HepG2 (cell line): ENCODE measurements around the gene AKR1C3. TPM values are rescaled to one million over a fixed set of nuclear protein-coding genes. Genes with fewer than 3 reads are reported as not detected.

Experiments
- CHCHD3 ChIP-seq: sonication (generic); formaldehyde crosslinking; IDR thresholded peaks from 2 replicates; pipeline ENCODE4 v1.8.0; 2022; ENCODE audit warnings: mild to moderate bottlenecking, missing genetic modification reagents, moderate library complexity
- ERF ChIP-seq: IDR thresholded peaks from 2 replicates; pipeline ENCODE4 v1.6.1; 2018; ENCODE audit warnings: missing biosample characterization, missing genetic modification reagents
- ETV5 ChIP-seq: IDR thresholded peaks from 2 replicates; pipeline ENCODE4 v1.6.1; 2018; ENCODE audit warnings: missing biosample characterization, missing genetic modification reagents, inconsistent platforms, borderline replicate concordance
- FOXA1 ChIP-seq, 2 experiments: fragments of 450-650 bp in 1 of 2; sonication (generic) in 1 of 2; formaldehyde crosslinking in 1 of 2; IDR thresholded peaks; 2 replicates each; pipeline versions ENCODE4 v1.4.0 to v1.6.1; 2016 to 2020; ENCODE audit warnings: missing genetic modification reagents in 1 of 2
- FOXA3 ChIP-seq: IDR thresholded peaks from 2 replicates; pipeline ENCODE4 v1.6.1; 2016; ENCODE audit warnings: missing genetic modification reagents, missing compliant biosample characterization
- FOXP4 ChIP-seq: sonication (generic); formaldehyde crosslinking; IDR thresholded peaks from 2 replicates; pipeline ENCODE4 v1.4.0; 2020; ENCODE audit warnings: missing genetic modification reagents
- GATAD2A ChIP-seq: IDR thresholded peaks from 2 replicates; pipeline ENCODE4 v1.6.1; 2016
- HCFC1 ChIP-seq: fragments of 150-350 bp; IDR thresholded peaks from 2 replicates; pipeline ENCODE4 v1.6.1; 2014; ENCODE audit warnings: low read depth, low read length
- HNRNPLL ChIP-seq: fragments of 200-400 bp; formaldehyde crosslinking; IDR thresholded peaks from 2 replicates; pipeline ENCODE4 v1.6.1; 2017; ENCODE audit warnings: mild to moderate bottlenecking, low read depth, low read length; ENCODE audit not compliant: poor library complexity, severe bottlenecking
- ISL2 ChIP-seq: sonication (generic); formaldehyde crosslinking; IDR thresholded peaks from 2 replicates; pipeline ENCODE4 v1.5.0; 2020; ENCODE audit warnings: missing genetic modification reagents
- KLF16 ChIP-seq, 2 experiments: sonication (generic) in 1 of 2; formaldehyde crosslinking in 1 of 2; IDR thresholded peaks; 2 replicates each; pipeline versions ENCODE4 v1.6.1 to v1.8.0; 2016 to 2023; ENCODE audit warnings: missing genetic modification reagents in 2 of 2, missing compliant biosample characterization in 1 of 2
- KLF6 ChIP-seq: IDR thresholded peaks from 2 replicates; pipeline ENCODE4 v1.8.0; 2016; ENCODE audit warnings: missing biosample characterization, missing genetic modification reagents
- MAFG ChIP-seq: sonication (generic); formaldehyde crosslinking; IDR thresholded peaks from 2 replicates; pipeline ENCODE4 v1.5.1; 2020; ENCODE audit warnings: mild to moderate bottlenecking, missing genetic modification reagents
- MED1 ChIP-seq: sonication (generic); formaldehyde crosslinking; IDR thresholded peaks from 2 replicates; pipeline ENCODE4 v1.4.0; 2020; ENCODE audit warnings: missing genetic modification reagents
- NFATC3 ChIP-seq: sonication (generic); formaldehyde crosslinking; IDR thresholded peaks from 2 replicates; pipeline ENCODE4 v1.5.1; 2020; ENCODE audit warnings: mild to moderate bottlenecking, missing genetic modification reagents
- POGZ ChIP-seq: sonication (generic); formaldehyde crosslinking; IDR thresholded peaks from 2 replicates; pipeline ENCODE4 v1.4.0; 2020; ENCODE audit warnings: mild to moderate bottlenecking, missing genetic modification reagents
- RFXAP ChIP-seq: sonication (generic); formaldehyde crosslinking; IDR thresholded peaks from 2 replicates; pipeline ENCODE4 v1.4.0; 2020; ENCODE audit warnings: missing genetic modification reagents, borderline replicate concordance
- SMC3 ChIP-seq: IDR thresholded peaks from 2 replicates; pipeline ENCODE4 v1.6.1; 2011; ENCODE audit warnings: low read length, improper control_type of control experiment
- SOX6 ChIP-seq, 2 experiments: fragments of 450-650 bp in 1 of 2; sonication (generic) in 1 of 2; formaldehyde crosslinking in 1 of 2; IDR thresholded peaks; 2 replicates each; pipeline versions ENCODE4 v1.4.0 to v1.6.1; 2017 to 2020; ENCODE audit warnings: antibody characterized with exemption in 1 of 2, mild to moderate bottlenecking in 1 of 2, missing genetic modification reagents in 1 of 2
- THYN1 ChIP-seq: sonication (generic); formaldehyde crosslinking; IDR thresholded peaks from 2 replicates; pipeline ENCODE4 v1.8.1; 2023; ENCODE audit warnings: low read depth, mild to moderate bottlenecking, moderate library complexity, missing genetic modification reagents, borderline replicate concordance
- ZNF337 ChIP-seq: sonication (generic); formaldehyde crosslinking; IDR thresholded peaks from 2 replicates; pipeline ENCODE4 v1.5.1; 2020; ENCODE audit warnings: missing genetic modification reagents, low read depth, mild to moderate bottlenecking, borderline replicate concordance
- ZNF629 ChIP-seq: sonication (generic); formaldehyde crosslinking; conservative IDR thresholded peaks from 2 replicates; pipeline ENCODE4 v1.5.0; 2020; ENCODE audit warnings: missing genetic modification reagents
- ZNF644 ChIP-seq: IDR thresholded peaks from 2 replicates; pipeline ENCODE4 v1.6.1; 2016; ENCODE audit warnings: low read depth
- ZNF772 ChIP-seq: sonication (generic); formaldehyde crosslinking; IDR thresholded peaks from 2 replicates; pipeline ENCODE4 v1.5.0; 2020; ENCODE audit warnings: mild to moderate bottlenecking, missing genetic modification reagents
- polyA plus RNA-seq, 8 experiments: library from polyadenylated mRNA; depleted of rRNA in 3 of 8; stranded (reverse) in 7 of 8; unstranded in 1 of 8; fragments of >200 nt; fragmentation: Illumina TruSeq in 4 of 8; extraction: Trizol in 4 of 8; gene quantifications; 2 replicates each; pipeline versions ENCODE4 v1.2.1 to v1.2.3, GENCODE V29; 2011 to 2016; ENCODE audit warnings: low read depth in 4 of 8, missing spikeins in 1 of 8, mixed read lengths in 1 of 8; ENCODE audit not compliant: insufficient read depth in 1 of 8
- total RNA-seq, 5 experiments: library from RNA; depleted of rRNA; stranded (reverse); fragments of >200 nt; fragmentation: Illumina TruSeq; extraction: Trizol; gene quantifications; 2 replicates each; pipeline ENCODE4 v1.2.3, GENCODE V29; 2016; ENCODE audit warnings: low read depth in 1 of 5
- TF ChIP-seq, protein P1 (sequence below): sonication (generic); formaldehyde crosslinking; IDR thresholded peaks from 2 replicates; pipeline ENCODE4 v1.8.1; 2023; ENCODE audit warnings: mild to moderate bottlenecking, moderate library complexity, missing genetic modification reagents

The AKR1C3 gene
- total and polyA plus RNA-seq, 2 of the 13 experiments (the other 11 are each of a cell fraction or from before 2014, with no cell fraction given): 368 to 532 TPM

- TF ChIP-seq KLF16 (CRISPR knock-in tag; IDR thresholded peaks at IDR 0.05) (peak in 1 of 2 experiments; percentile 24; a peak in 1 of 4 replicates), HCFC1 (no peak), THYN1 (no peak), POGZ (CRISPR knock-in tag) (peak; percentile 57), HNRNPLL (no peak), ETV5 (no peak), SOX6 (IDR thresholded peaks at IDR 0.05) (no peak), SOX6 (CRISPR knock-in tag; IDR thresholded peaks at IDR 0.05) (peak; percentile 9; the same call in 1 of the 2 replicates), KLF6 (no peak), FOXA1 (IDR thresholded peaks at IDR 0.05) (no peak), FOXA1 (CRISPR knock-in tag; IDR thresholded peaks at IDR 0.05) (peak; percentile 56), ERF (CRISPR knock-in tag) (0 out of 2 replicates have a peak, but pooled peaks have one; percentile 13), MED1 (CRISPR knock-in tag) (peak; percentile 50; the same call in 1 of the 2 replicates), ZNF772 (CRISPR knock-in tag) (no peak), GATAD2A (CRISPR knock-in tag) (peak; percentile 38; the same call in 1 of the 2 replicates), FOXP4 (CRISPR knock-in tag) (0 out of 2 replicates have a peak, but pooled peaks have one; percentile 46), CHCHD3 (CRISPR knock-in tag) (no peak), NFATC3 (CRISPR knock-in tag) (no peak), ISL2 (CRISPR knock-in tag) (0 out of 2 replicates have a peak, but pooled peaks have one; percentile 32), ZNF629 (CRISPR knock-in tag) (0 out of 2 replicates have a peak, but pooled peaks have one; percentile 9), SMC3 (peak; percentile 72), MAFG (CRISPR knock-in tag) (no peak), RFXAP (0 out of 2 replicates have a peak, but pooled peaks have one; percentile 37), ZNF644 (CRISPR knock-in tag) (peak; percentile 66; the same call in 1 of the 2 replicates), FOXA3 (peak; percentile 49; the same call in 1 of the 2 replicates), ZNF337 (CRISPR knock-in tag) (no peak)
- TF ChIP-seq, protein P1, sequence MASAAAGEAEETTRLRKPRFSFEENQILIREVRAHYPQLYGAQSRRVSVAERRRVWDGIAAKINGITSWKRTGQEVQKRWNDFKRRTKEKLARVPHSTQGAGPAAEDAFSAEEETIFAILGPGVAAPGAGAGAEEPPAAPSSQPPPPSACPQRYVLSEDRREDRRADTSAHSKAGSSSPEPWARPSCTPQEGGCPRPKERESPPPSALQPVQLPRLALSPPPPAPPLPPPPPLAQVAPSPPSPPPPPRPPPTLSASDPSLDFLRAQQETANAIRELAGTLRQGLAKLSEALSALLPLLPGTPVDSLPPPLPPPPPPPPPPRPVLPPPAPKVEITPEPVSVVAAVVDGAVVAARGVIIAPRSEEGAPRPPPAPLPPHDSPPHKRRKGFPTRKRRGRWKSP: no peak
Observed at GRCh38 chr10:5089865-5090264, 4.3 kb upstream of the AKR1C3 start (continued).
